ENCODE results near the gene FAM168A.

Gene FAM168A

DNA sequence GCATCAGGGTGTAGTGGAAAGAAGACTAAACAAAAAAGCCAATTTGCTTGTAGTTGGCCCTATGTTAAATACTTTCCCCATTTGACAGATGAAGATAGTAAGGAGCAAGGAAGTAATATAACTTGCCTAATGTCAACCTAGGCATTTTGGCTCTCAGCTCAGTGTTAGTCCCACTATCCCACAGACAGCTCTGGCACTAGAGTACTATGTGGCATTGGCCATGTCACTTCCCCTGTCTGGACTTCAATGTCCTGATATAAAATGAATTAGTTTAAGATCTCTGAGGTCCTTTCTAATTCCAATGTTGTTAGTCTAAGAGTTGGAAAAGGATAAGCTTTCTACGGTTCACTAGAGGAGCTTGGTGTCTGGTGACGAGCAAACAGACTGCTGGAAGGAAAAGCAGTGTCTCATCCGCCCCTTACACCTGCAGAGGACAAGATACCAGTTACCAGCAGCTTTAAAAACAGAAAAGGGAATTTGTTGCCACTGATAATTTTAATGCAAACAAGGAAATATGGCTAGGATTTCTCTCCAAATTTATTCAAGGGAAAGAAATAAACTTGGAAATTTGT is 129.2 kb downstream of the FAM168A start:
- TF ChIP-seq, protein P1, sequence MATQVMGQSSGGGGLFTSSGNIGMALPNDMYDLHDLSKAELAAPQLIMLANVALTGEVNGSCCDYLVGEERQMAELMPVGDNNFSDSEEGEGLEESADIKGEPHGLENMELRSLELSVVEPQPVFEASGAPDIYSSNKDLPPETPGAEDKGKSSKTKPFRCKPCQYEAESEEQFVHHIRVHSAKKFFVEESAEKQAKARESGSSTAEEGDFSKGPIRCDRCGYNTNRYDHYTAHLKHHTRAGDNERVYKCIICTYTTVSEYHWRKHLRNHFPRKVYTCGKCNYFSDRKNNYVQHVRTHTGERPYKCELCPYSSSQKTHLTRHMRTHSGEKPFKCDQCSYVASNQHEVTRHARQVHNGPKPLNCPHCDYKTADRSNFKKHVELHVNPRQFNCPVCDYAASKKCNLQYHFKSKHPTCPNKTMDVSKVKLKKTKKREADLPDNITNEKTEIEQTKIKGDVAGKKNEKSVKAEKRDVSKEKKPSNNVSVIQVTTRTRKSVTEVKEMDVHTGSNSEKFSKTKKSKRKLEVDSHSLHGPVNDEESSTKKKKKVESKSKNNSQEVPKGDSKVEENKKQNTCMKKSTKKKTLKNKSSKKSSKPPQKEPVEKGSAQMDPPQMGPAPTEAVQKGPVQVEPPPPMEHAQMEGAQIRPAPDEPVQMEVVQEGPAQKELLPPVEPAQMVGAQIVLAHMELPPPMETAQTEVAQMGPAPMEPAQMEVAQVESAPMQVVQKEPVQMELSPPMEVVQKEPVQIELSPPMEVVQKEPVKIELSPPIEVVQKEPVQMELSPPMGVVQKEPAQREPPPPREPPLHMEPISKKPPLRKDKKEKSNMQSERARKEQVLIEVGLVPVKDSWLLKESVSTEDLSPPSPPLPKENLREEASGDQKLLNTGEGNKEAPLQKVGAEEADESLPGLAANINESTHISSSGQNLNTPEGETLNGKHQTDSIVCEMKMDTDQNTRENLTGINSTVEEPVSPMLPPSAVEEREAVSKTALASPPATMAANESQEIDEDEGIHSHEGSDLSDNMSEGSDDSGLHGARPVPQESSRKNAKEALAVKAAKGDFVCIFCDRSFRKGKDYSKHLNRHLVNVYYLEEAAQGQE (IDR thresholded peaks at IDR 0.05; ENCODE audit: insufficient replicate concordance, low read depth), result no peak
- no peak for TF ChIP-seq GABPA (IDR thresholded peaks at IDR 0.05; ENCODE audit: low read depth)
- no peak for TF ChIP-seq SPI1 (IDR thresholded peaks at IDR 0.05; ENCODE audit: borderline replicate concordance, low read depth)
- DNase-seq (ENCODE audit: low read depth in 1 of 2, low spot score in 1 of 2), result no peak
- no peak overlapping the region for H3K4me3 ChIP-seq (replicated peaks; ENCODE audit: insufficient read depth, low read length)
- no peaks in the 10 kb centered on the region for H3K27me3 ChIP-seq (ENCODE audit: insufficient read depth, poor library complexity, severe bottlenecking)
- no peak overlapping the region for H3K27ac ChIP-seq (replicated peaks)

DNA sequence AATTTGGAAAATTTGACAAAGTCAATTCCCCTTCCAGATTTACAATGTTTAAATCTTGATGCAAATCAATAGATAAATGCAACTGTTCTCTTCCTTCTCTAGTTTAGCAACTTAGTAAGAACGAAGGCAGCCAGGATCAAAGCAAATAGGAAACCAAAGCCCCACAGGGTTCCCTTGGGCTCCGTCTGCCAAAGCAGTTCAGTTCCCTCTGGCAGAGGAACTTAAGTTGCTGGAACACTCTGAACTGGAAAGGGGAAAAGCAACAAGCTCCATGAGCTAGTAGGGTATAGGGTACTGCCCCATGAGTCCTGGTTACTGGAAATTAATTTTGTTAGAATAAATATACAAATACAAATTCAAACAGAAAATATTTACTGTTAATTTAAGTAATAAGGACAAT is 130.4 kb downstream of the FAM168A start:
- TF ChIP-seq POLR2AphosphoS5 (IDR thresholded peaks at IDR 0.05; ENCODE audit: low read depth) (no peak), SPI1 (IDR thresholded peaks at IDR 0.05; ENCODE audit: borderline replicate concordance, low read depth) (no peak), GABPA (IDR thresholded peaks at IDR 0.05; ENCODE audit: low read depth) (no peak)
- TF ChIP-seq, protein P1 (IDR thresholded peaks at IDR 0.05; ENCODE audit: insufficient replicate concordance, low read depth), result no peak
- TF ChIP-seq, protein P2, sequence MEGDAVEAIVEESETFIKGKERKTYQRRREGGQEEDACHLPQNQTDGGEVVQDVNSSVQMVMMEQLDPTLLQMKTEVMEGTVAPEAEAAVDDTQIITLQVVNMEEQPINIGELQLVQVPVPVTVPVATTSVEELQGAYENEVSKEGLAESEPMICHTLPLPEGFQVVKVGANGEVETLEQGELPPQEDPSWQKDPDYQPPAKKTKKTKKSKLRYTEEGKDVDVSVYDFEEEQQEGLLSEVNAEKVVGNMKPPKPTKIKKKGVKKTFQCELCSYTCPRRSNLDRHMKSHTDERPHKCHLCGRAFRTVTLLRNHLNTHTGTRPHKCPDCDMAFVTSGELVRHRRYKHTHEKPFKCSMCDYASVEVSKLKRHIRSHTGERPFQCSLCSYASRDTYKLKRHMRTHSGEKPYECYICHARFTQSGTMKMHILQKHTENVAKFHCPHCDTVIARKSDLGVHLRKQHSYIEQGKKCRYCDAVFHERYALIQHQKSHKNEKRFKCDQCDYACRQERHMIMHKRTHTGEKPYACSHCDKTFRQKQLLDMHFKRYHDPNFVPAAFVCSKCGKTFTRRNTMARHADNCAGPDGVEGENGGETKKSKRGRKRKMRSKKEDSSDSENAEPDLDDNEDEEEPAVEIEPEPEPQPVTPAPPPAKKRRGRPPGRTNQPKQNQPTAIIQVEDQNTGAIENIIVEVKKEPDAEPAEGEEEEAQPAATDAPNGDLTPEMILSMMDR (IDR thresholded peaks at IDR 0.05; ENCODE audit: insufficient read depth, low read length), result no peak
- Histone ChIP-seq H3K27me3 (ENCODE audit: insufficient read depth, poor library complexity, severe bottlenecking) (no peaks in the 10 kb centered on the region), H3K4me3 (replicated peaks; ENCODE audit: insufficient read depth, low read length) (no peak overlapping the region), H3K27ac (replicated peaks) (no peak overlapping the region)
- no peak for DNase-seq (ENCODE audit: low read depth in 1 of 2, low spot score in 1 of 2)

DNA sequence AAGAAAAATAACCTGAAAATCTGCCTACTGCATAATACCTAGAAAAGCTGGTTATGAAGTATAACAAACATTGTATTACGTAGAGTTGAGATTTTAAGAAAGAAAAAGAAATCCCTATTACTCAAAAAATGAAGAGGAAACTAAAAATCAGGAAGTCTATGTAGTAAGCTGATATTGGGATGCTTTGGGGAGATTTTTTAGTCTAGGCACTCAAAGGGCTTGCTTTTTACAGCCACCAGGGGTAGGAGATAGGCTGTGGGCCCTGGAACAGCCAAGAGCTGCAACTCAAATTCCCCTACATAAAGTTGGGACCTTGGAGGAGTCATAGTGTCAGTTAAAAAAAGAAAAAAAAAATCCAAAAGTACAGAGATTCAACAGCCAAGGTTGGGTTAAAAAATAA is 131.3 kb downstream of the FAM168A start:
- TF ChIP-seq, protein P1 (IDR thresholded peaks at IDR 0.05; ENCODE audit: insufficient replicate concordance, low read depth), result no peak
- TF ChIP-seq SPI1 (IDR thresholded peaks at IDR 0.05; ENCODE audit: borderline replicate concordance, low read depth) (no peak; the same call in 1 of the 2 replicates), POLR2AphosphoS5 (IDR thresholded peaks at IDR 0.05; ENCODE audit: low read depth) (no peak), GABPA (IDR thresholded peaks at IDR 0.05; ENCODE audit: low read depth) (no peak)
- TF ChIP-seq, protein P2 (IDR thresholded peaks at IDR 0.05; ENCODE audit: insufficient read depth, low read length), result no peak
- no peak for DNase-seq (ENCODE audit: low read depth in 1 of 2, low spot score in 1 of 2)
- no peak overlapping the region for H3K4me3 ChIP-seq (replicated peaks; ENCODE audit: insufficient read depth, low read length)
- no peaks in the 10 kb centered on the region for H3K27me3 ChIP-seq (ENCODE audit: insufficient read depth, poor library complexity, severe bottlenecking)
- no peak overlapping the region for H3K27ac ChIP-seq (replicated peaks)

Measured in HL-60 (cell line).